HepG2 (cell line): Measurements from ENCODE around the gene STAT6. TPM values are rescaled to one million over a fixed set of nuclear protein-coding genes. Genes with fewer than 3 reads are reported as not detected.

Experiments
- ATF7-NPFF ChIP-seq: sonication (generic); formaldehyde crosslinking; IDR thresholded peaks from 2 replicates; pipeline ENCODE4 v1.8.1; 2023; ENCODE audit warnings: mild to moderate bottlenecking, low read depth, missing genetic modification reagents, moderate library complexity
- FOXO4 ChIP-seq: sonication (generic); formaldehyde crosslinking; conservative IDR thresholded peaks from 2 replicates; pipeline ENCODE4 v1.8.1; 2023; ENCODE audit warnings: missing genetic modification reagents
- KMT2B ChIP-seq: IDR thresholded peaks from 2 replicates; pipeline ENCODE4 v1.6.1; 2016; ENCODE audit warnings: missing genetic modification reagents, missing compliant biosample characterization
- MAFK ChIP-seq, 2 experiments: IDR thresholded peaks in 1 of 2; conservative IDR thresholded peaks in 1 of 2; 2 replicates each; pipeline ENCODE4 v1.6.1; 2011; ENCODE audit warnings: improper control_type of control experiment in 2 of 2, low read length in 2 of 2
- MBD4 ChIP-seq: IDR thresholded peaks from 2 replicates; pipeline ENCODE4 v1.6.1; 2012; ENCODE audit warnings: low read length, inconsistent platforms, borderline replicate concordance
- MXD1 ChIP-seq: sonication (generic); formaldehyde crosslinking; IDR thresholded peaks from 2 replicates; pipeline ENCODE4 v1.4.0; 2020; ENCODE audit warnings: mild to moderate bottlenecking, missing genetic modification reagents
- SSRP1 ChIP-seq: IDR thresholded peaks from 2 replicates; pipeline ENCODE4 v1.6.1; 2016; ENCODE audit warnings: control low read depth
- TAF1 ChIP-seq: sonication (generic); formaldehyde crosslinking; IDR thresholded peaks from 2 replicates; pipeline ENCODE4 v1.4.0; 2020; ENCODE audit warnings: missing genetic modification reagents
- TARDBP ChIP-seq: sonication (generic); formaldehyde crosslinking; IDR thresholded peaks from 2 replicates; pipeline ENCODE4 v1.8.0; 2022; ENCODE audit warnings: mild to moderate bottlenecking, missing genetic modification reagents
- TFDP1 ChIP-seq: IDR thresholded peaks from 2 replicates; pipeline ENCODE4 v1.6.1; 2016; ENCODE audit warnings: missing compliant biosample characterization, missing genetic modification reagents, borderline replicate concordance
- ZKSCAN1 ChIP-seq: fragments of 150-350 bp; IDR thresholded peaks from 2 replicates; pipeline ENCODE4 v1.6.1; 2014; ENCODE audit warnings: low read length
- ZMYM2 ChIP-seq: sonication (generic); formaldehyde crosslinking; IDR thresholded peaks from 2 replicates; pipeline ENCODE4 v1.8.0; 2022; ENCODE audit warnings: mild to moderate bottlenecking, missing genetic modification reagents
- ZNF180 ChIP-seq: sonication (generic); formaldehyde crosslinking; IDR thresholded peaks from 2 replicates; pipeline ENCODE4 v1.4.0; 2020; ENCODE audit warnings: low read depth, missing genetic modification reagents, borderline replicate concordance
- ZNF34 ChIP-seq: sonication (generic); formaldehyde crosslinking; IDR thresholded peaks from 2 replicates; pipeline ENCODE4 v1.4.0; 2020; ENCODE audit warnings: mild to moderate bottlenecking, missing genetic modification reagents, borderline replicate concordance
- ZNF674 ChIP-seq: sonication (generic); formaldehyde crosslinking; IDR thresholded peaks from 2 replicates; pipeline ENCODE4 v1.5.0; 2020; ENCODE audit warnings: low read depth, mild to moderate bottlenecking, missing genetic modification reagents
- ZNF768 ChIP-seq: sonication (generic); formaldehyde crosslinking; IDR thresholded peaks from 2 replicates; pipeline ENCODE4 v1.4.0; 2020; ENCODE audit warnings: missing genetic modification reagents
- ZNF784 ChIP-seq: sonication (generic); formaldehyde crosslinking; IDR thresholded peaks from 2 replicates; pipeline ENCODE4 v1.5.1; 2020; ENCODE audit warnings: missing genetic modification reagents, mild to moderate bottlenecking, borderline replicate concordance
- ZZZ3 ChIP-seq: sonication (generic); formaldehyde crosslinking; IDR thresholded peaks from 2 replicates; pipeline ENCODE4 v1.4.0; 2020; ENCODE audit warnings: missing genetic modification reagents, mild to moderate bottlenecking, borderline replicate concordance
- polyA plus RNA-seq, 8 experiments: library from polyadenylated mRNA; depleted of rRNA in 3 of 8; stranded (reverse) in 7 of 8; unstranded in 1 of 8; fragments of >200 nt; fragmentation: Illumina TruSeq in 4 of 8; extraction: Trizol in 4 of 8; gene quantifications; 2 replicates each; pipeline versions ENCODE4 v1.2.1 to v1.2.3, GENCODE V29; 2011 to 2016; ENCODE audit warnings: low read depth in 4 of 8, missing spikeins in 1 of 8, mixed read lengths in 1 of 8; ENCODE audit not compliant: insufficient read depth in 1 of 8
- total RNA-seq, 5 experiments: library from RNA; depleted of rRNA; stranded (reverse); fragments of >200 nt; fragmentation: Illumina TruSeq; extraction: Trizol; gene quantifications; 2 replicates each; pipeline ENCODE4 v1.2.3, GENCODE V29; 2016; ENCODE audit warnings: low read depth in 1 of 5
- TF ChIP-seq, protein P1 (sequence below): sonication (generic); formaldehyde crosslinking; IDR thresholded peaks from 2 replicates; pipeline ENCODE4 v1.4.0; 2020; ENCODE audit warnings: missing genetic modification reagents, borderline replicate concordance

The STAT6 gene
- total and polyA plus RNA-seq, 2 of the 13 experiments (the other 11 are each of a cell fraction or from before 2014, with no cell fraction given) = 28.0 to 62.2 TPM

- TF ChIP-seq MXD1 = peak; percentile 50; the same call in 1 of the 2 replicates
- no peak for TF ChIP-seq MBD4
- TF ChIP-seq ATF7-NPFF (CRISPR knock-in tag) = peak; percentile 57; the same call in 1 of the 2 replicates
- TF ChIP-seq ZNF784 = no peak
- TF ChIP-seq ZZZ3 (CRISPR knock-in tag) = no peak
- TF ChIP-seq TARDBP (CRISPR knock-in tag) = peak; percentile 25; the same call in 1 of the 2 replicates
- 0 out of 2 replicates have a peak, but pooled peaks have one; percentile 71 for TF ChIP-seq FOXO4 (CRISPR knock-in tag)
- no peak; the same call in 1 of the 2 replicates for TF ChIP-seq ZNF768 (CRISPR knock-in tag)
- no peak for TF ChIP-seq ZNF674 (CRISPR knock-in tag)
- TF ChIP-seq, protein P1, sequence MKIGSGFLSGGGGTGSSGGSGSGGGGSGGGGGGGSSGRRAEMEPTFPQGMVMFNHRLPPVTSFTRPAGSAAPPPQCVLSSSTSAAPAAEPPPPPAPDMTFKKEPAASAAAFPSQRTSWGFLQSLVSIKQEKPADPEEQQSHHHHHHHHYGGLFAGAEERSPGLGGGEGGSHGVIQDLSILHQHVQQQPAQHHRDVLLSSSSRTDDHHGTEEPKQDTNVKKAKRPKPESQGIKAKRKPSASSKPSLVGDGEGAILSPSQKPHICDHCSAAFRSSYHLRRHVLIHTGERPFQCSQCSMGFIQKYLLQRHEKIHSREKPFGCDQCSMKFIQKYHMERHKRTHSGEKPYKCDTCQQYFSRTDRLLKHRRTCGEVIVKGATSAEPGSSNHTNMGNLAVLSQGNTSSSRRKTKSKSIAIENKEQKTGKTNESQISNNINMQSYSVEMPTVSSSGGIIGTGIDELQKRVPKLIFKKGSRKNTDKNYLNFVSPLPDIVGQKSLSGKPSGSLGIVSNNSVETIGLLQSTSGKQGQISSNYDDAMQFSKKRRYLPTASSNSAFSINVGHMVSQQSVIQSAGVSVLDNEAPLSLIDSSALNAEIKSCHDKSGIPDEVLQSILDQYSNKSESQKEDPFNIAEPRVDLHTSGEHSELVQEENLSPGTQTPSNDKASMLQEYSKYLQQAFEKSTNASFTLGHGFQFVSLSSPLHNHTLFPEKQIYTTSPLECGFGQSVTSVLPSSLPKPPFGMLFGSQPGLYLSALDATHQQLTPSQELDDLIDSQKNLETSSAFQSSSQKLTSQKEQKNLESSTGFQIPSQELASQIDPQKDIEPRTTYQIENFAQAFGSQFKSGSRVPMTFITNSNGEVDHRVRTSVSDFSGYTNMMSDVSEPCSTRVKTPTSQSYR = peak; percentile 89
- TF ChIP-seq TFDP1 = peak; percentile 86; the same call in 1 of the 2 replicates
- TF ChIP-seq ZMYM2 (CRISPR knock-in tag) = no peak; the same call in 1 of the 2 replicates
- 0 out of 2 replicates have a peak, but pooled peaks have one; percentile 49 for TF ChIP-seq ZNF34 (CRISPR knock-in tag)
- TF ChIP-seq SSRP1 = no peak
- TF ChIP-seq KMT2B = peak; percentile 66; the same call in 1 of the 2 replicates
- TF ChIP-seq ZNF180 (CRISPR knock-in tag) = no peak
- peak; percentile 51; the same call in 1 of the 2 replicates for TF ChIP-seq TAF1 (CRISPR knock-in tag)
- TF ChIP-seq ZKSCAN1 = 0 out of 2 replicates have a peak, but pooled peaks have one; percentile 19
- no peak for TF ChIP-seq MAFK (conservative IDR thresholded peaks at IDR 0.05 in 1 of 2, IDR thresholded peaks at IDR 0.05 in 1 of 2; ENCODE audit: low read length in 2 of 2)
These were observed 22.6 kb downstream of the STAT6 start, which contains the start of gene NAB2 (continued) for GRCh38 chr12:57088354-57089270.
